Measurements from ENCODE around the gene CDH15. TPM values are rescaled to one million over a fixed set of nuclear protein-coding genes. Genes with fewer than 3 reads are reported as not detected.
A peak's percentile ranks its signal among the peaks of the same experiment; 100 is the strongest.

The CDH15 gene
- total and polyA plus RNA-seq, 2 of the 13 experiments (the other 11 are each of a cell fraction or from before 2014, with no cell fraction given), result 0.74 to 2.2 TPM

DNA sequence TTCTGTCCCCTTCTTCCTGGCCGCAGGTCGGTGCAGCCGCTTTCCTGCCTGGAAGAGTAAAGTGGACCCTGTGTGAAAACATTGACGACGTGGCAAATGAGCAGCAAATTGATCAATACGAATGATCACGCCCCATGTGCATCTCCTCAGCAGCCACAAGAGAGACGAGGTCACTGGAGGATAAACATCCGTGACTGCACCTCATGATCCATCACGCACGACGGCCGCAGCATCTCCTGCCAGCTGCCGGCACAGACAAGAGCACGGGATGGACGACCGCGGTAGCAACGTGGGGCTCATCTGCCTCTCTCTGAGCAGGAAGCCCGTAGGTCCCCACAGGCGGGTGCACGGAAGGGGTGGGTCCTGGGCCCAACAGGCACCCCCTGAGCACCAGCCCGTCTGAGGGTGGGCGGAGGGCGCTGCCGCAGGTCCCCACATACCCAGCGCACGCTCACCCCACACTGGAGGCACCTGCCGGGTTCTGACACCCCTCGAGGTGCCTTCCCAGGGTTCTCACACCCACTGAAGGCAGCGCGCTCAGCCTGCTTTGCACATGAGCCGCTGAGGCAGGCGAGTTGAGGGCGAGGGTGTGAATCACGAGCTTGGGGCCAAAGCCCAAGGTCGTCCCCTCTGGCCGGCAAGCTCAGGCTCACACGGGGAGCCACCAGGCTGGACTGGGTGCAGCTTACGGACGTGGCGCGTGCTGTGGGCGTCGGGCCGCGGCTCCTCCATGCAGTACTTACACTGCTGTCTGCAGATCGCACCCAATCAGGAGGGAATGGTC, 12.3 kb upstream of the CDH15 start (continued):
- TF ChIP-seq, protein P1, sequence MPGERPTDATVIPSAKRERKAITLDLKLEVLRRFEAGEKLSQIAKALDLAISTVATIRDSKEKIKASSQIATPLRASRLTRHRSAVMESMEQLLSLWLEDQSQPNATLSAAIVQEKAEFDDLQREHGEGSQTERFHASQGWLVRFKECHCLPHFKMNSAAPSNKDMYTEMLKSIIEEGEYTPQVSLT (CRISPR knock-in tag; IDR thresholded peaks at IDR 0.05; ENCODE audit: borderline replicate concordance, low read depth), result no peak
- TF ChIP-seq, protein P2, sequence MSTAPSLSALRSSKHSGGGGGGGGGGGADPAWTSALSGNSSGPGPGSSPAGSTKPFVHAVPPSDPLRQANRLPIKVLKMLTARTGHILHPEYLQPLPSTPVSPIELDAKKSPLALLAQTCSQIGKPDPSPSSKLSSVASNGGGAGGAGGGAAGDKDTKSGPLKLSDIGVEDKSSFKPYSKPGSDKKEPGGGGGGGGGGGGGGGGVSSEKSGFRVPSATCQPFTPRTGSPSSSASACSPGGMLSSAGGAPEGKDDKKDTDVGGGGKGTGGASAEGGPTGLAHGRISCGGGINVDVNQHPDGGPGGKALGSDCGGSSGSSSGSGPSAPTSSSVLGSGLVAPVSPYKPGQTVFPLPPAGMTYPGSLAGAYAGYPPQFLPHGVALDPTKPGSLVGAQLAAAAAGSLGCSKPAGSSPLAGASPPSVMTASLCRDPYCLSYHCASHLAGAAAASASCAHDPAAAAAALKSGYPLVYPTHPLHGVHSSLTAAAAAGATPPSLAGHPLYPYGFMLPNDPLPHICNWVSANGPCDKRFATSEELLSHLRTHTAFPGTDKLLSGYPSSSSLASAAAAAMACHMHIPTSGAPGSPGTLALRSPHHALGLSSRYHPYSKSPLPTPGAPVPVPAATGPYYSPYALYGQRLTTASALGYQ (CRISPR knock-in tag; IDR thresholded peaks at IDR 0.05), result no peak
- TF ChIP-seq MBD4 (IDR thresholded peaks at IDR 0.05; ENCODE audit: borderline replicate concordance, low read length) (no peak), KLF12 (CRISPR knock-in tag; IDR thresholded peaks at IDR 0.05; ENCODE audit: borderline replicate concordance) (no peak), ZFP36L2 (CRISPR knock-in tag; IDR thresholded peaks at IDR 0.05) (no peak), ZNF841 (CRISPR knock-in tag; IDR thresholded peaks at IDR 0.05; ENCODE audit: borderline replicate concordance) (no peak), ZNF792 (CRISPR knock-in tag; IDR thresholded peaks at IDR 0.05) (peak; percentile 76), NFE2 (CRISPR knock-in tag; IDR thresholded peaks at IDR 0.05) (no peak), TAF15 (IDR thresholded peaks at IDR 0.05; ENCODE audit: low read depth, low read length, poor library complexity, severe bottlenecking) (no peak), ZNF850 (CRISPR knock-in tag; conservative IDR thresholded peaks at IDR 0.05) (no peak), ZNF547 (CRISPR knock-in tag; IDR thresholded peaks at IDR 0.05) (peak; percentile 98), ZNF572 (CRISPR knock-in tag; IDR thresholded peaks at IDR 0.05) (peak; percentile 97), ISL2 (CRISPR knock-in tag; IDR thresholded peaks at IDR 0.05) (no peak), ZNF160 (CRISPR knock-in tag; IDR thresholded peaks at IDR 0.05) (peak; percentile 56; the same call in 1 of the 2 replicates), PAF1 (CRISPR knock-in tag; IDR thresholded peaks at IDR 0.05) (no peak), NONO (IDR thresholded peaks at IDR 0.05) (no peak), NONO (CRISPR knock-in tag; conservative IDR thresholded peaks at IDR 0.05) (peak; percentile 73), FOXK2 (IDR thresholded peaks at IDR 0.05) (no peak), SATB2 (CRISPR knock-in tag; IDR thresholded peaks at IDR 0.05) (no peak), FIP1L1 (IDR thresholded peaks at IDR 0.05; ENCODE audit: borderline replicate concordance, insufficient read depth, low read depth, low read length) (no peak), ZSCAN21 (CRISPR knock-in tag; IDR thresholded peaks at IDR 0.05; ENCODE audit: borderline replicate concordance) (peak; percentile 96), CHD4 (IDR thresholded peaks at IDR 0.05; ENCODE audit: borderline replicate concordance, low read length) (no peak), SNAPC2 (CRISPR knock-in tag; IDR thresholded peaks at IDR 0.05) (peak; percentile 48; the same call in 1 of the 2 replicates), ZSCAN29 (CRISPR knock-in tag; conservative IDR thresholded peaks at IDR 0.05) (no peak), ZNF382 (CRISPR knock-in tag; IDR thresholded peaks at IDR 0.05; ENCODE audit: borderline replicate concordance) (no peak)
- TF ChIP-seq, protein P3, sequence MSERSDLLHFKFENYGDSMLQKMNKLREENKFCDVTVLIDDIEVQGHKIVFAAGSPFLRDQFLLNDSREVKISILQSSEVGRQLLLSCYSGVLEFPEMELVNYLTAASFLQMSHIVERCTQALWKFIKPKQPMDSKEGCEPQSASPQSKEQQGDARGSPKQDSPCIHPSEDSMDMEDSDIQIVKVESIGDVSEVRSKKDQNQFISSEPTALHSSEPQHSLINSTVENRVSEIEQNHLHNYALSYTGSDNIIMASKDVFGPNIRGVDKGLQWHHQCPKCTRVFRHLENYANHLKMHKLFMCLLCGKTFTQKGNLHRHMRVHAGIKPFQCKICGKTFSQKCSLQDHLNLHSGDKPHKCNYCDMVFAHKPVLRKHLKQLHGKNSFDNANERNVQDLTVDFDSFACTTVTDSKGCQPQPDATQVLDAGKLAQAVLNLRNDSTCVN (CRISPR knock-in tag; IDR thresholded peaks at IDR 0.05; ENCODE audit: borderline replicate concordance), result peak; percentile 84; the same call in 1 of the 2 replicates
- TF ChIP-seq, protein P4, sequence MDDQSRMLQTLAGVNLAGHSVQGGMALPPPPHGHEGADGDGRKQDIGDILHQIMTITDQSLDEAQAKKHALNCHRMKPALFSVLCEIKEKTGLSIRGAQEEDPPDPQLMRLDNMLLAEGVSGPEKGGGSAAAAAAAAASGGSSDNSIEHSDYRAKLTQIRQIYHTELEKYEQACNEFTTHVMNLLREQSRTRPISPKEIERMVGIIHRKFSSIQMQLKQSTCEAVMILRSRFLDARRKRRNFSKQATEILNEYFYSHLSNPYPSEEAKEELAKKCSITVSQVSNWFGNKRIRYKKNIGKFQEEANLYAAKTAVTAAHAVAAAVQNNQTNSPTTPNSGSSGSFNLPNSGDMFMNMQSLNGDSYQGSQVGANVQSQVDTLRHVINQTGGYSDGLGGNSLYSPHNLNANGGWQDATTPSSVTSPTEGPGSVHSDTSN (CRISPR knock-in tag; IDR thresholded peaks at IDR 0.05; ENCODE audit: borderline replicate concordance), result no peak
